ENCODE measurements around the gene RAP1A.
A peak's percentile ranks its signal among the peaks of the same experiment; 100 is the strongest.
"Not testable (repeated sequence)": the region's sequence is repeated elsewhere in the genome, so short reads cannot be mapped to it uniquely, and the experiment has no call there.

Gene RAP1A

DNA sequence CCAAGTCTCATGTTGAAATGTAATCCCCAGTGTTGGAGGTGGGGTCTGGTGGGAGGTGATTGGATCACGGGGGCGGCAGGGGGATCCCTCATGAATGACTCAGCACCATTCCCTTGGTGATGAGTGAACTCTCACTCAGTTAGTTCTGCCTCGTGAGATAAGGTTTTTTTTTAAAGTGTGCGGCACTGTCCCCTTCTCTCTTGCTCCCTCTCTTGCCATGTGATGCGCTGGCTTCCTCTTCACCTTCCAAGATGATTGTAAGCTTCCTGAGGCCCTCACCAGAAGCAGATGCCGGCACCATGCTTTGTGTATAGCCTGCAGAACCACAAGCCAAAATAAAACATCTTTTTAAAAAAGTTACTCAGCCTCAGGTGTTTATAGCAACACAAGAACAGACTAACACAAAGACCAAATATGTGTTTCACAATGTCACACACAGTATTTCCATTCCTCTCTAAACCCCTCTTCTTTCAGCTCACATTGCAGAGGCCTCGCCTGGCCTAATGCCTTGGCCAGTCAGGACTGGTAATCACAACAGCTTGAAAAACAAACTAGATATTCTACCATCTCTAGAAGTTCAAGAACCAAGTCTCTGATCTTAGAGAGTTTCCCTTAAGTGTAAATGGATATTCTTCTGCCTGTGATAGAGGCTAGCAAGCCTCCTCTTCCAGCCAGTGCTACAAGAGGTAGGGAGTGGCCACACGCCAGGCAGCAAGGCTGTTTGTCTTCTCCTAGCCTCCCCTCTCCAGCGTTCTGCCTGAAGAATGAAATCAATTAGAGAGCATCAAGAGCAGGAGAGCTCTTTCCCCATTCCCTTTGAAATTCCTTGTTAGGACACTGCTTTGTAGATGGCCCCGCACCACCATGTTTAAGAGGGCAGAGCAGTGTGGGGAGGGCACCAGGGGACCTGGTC, 19.6 kb upstream of the RAP1A start:
- no peak for DNase-seq

DNA sequence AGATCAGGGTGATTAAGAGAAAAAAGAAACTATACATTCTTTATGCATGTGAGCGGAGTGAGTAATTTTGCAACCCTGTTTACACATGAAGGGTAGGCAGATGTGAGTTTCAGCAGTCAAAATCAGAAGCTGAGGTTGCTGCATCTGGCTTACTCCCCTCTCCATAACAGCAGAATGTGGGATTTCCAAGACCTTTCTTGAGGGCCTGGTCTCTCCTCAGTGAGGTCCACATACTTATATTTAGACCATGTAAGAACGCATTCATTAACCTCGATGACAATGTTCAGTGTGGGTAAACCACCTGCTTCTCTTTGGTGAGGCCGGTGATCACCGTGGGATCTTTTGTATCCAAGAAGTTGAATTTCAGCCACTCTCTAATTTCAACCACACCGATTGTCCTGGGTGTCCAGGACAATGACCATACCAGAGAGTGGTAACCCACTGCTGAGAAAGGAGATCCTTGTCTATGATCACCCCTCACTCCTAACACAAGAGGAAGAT, 18.7 kb upstream of the RAP1A start:
- no peak for DNase-seq

DNA sequence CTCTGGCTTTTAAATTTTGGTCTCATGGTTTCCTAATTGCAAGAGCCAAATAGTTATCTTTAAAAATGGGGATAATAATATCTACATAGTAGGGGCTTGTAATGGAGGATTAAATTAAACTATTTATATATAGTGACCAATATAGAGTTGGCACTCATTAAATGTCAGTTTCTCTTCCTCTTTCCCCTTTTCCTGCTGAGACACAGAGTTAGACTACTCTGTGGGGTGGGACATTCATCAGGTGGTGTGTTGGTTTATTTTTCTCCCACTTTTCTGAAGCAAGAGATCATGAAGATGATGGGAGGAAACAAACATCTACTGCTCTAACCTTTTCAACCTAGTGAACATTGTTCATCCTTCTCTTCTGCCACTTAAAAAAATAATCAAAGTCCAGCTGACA, 17.3 kb upstream of the RAP1A start:
- no peak for DNase-seq

DNA sequence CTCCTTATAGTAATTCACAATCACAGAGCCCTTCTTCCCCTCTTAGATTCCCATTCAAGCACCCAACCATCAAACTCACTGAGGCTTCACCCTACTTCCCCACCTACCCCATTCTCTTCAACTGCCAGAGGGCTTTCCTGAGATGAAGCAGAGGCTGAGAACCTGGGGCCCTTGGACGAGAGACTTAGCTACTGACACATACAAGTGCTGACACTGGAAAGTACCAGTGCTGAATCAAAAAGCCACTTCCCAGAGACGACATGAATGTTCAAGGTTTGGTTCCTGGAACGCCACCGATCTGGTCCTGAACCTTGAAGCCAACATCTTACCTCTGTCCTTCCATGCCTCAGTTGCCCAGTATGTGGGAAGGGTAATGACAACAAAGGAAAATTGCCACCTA, 16.6 kb upstream of the RAP1A start:
- no peak for DNase-seq

GRCh38 chr1:111603979-111604378, 15.6 kb upstream of the RAP1A start:
- peak; percentile 81 for DNase-seq

DNA sequence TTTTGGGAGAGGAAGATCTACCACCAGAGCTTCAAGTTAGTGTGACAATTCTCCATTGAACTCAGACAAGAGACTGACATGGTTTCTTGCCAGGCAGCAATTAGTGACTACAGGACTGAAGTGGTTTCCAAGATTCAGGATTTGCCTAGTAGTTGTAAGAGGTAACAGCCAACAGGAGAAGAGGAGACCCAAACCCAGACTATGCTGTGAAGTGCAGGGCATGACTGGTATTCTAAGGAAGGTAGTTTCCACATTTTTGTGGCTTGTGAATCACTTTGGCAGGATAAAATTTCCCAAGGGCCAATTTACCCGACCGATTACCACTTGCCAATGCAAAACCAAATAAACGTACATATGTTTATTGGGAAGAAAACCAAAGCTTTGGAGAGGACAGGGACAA, 14.7 kb upstream of the RAP1A start:
- DNase-seq: no peak

DNA sequence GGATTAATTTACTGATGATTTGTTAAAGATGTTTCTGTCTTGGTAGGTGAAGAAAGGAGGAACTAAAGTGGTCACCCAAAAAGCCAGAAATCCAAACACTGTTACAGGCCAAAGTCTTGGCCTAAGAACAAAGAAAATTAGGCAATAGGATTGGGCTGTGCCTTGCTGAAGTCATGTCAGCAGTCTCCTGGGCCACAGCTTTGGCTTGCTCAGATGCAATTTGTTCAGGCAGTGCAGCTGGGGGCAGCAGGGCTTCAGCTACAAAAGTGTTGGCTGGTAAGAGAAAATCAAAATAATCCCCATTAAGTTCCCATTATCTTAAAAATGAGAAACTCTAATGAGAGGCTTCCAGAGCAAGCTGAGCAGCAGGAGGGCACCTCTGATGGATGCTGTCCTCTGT, 14.0 kb upstream of the RAP1A start:
- DNase-seq: no peak

DNA sequence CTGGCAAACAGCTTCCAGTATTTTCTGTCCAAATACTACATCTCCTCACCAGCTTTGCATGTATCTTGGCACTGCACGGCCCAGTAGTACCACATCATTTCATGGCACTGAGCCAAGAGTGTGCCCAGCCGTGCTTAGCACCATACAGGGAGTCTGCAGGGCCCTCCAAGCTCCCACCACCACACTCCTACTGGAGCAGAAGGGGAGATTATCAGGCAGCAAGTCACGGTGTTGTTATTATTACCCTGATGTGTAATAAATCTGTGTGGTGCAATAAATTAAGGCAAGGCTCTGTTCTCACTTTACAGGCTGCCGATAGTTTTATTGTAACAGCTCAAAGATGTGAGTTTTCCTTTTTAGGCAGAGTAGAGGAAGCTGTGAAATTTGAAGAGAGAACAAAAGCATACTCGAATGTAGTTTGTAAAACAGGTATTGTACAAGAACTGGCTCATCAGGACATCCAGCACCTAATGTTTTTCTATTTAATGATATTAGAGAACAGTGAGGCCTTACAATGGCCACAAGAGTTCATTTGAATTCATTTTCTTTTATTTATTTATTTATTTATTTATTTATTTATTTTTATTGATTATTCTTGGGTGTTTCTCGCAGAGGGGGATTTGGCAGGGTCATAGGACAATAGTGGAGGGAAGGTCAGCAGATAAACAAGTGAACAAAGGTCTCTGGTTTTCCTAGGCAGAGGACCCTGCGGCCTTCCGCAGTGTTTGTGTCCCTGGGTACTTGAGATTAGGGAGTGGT, 13.0 kb upstream of the RAP1A start:
- DNase-seq: not testable (repeated sequence)

DNA sequence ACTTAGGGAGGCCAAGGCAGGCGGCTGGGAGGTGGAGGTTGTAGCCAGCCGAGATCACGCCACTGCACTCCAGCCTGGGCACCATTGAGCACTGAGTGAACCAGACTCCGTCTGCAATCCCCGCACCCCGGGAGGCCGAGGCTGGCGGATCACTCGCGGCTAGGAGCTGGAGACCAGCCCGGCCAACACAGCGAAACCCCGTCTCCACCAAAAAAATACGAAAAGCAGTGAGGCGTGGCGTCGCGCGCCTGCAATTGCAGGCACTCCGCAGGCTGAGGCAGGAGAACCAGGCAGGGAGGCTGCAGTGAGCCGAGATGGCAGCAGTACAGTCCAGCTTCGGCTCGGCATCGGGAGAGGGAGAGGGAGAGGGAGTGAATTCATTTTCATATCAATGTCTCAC, 11.1 kb upstream of the RAP1A start:
- DNase-seq: not testable (repeated sequence)

- no peak for DNase-seq
Observed at GRCh38 chr1:111611986-111612385, 7.6 kb upstream of the RAP1A start.

GRCh38 chr1:111615870-111616715, 3.5 kb upstream of the RAP1A start:
- DNase-seq: peak; percentile 79

DNA sequence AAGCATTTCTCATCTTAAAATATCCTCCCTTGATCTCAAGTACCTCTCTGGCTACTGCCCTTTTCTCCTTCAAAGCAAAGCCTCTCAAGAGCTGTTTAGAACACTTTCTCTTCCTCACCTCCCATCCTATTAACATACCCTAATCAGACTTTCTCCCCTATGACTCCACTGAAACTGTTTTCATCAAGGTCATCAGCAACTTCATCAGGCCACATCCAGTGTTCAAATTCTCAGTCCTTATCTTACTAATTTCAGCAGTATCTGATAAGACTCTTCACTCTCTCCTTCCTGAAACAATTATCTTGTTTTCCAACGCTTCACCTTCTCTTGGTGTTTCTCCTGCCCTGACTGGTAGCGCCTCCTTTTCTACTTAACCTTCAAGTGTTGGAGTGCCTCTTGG, 1.5 kb upstream of the RAP1A start:
- no peak for DNase-seq

DNA sequence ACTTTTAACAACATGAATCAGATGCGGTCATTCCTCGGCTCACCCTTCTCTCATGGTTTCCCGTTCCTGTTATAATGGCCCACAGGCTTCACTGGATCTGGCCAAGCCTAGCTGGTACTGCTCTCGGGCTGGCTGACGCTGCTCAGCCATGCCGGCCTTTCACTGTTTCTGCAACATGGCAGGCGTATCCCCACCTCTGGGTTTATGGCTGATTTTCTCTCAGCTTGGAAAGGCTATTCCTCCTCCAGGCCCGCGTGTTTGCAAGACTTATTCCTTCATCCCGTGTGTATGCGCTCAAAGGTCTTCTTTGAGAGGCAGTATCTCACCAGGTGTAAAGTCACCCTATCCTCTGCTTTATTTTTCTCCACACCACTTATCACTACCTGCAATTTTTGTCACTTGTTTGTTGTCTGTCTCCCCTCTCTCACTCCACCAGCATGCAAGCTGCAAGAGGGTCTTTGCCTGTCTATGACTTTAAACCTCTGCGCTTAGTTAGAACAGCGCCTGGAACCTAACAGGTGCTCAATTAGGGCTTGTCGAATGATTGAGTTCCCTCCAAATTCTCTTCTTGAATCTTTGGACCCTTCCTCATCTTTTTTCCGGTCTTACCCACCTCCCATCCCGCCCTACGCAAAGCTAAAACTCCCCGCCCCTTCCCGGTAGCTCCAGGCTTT, 491 bp upstream of the RAP1A start:
- no peak for DNase-seq

GRCh38 chr1:111620441-111620971, 917 bp downstream of the RAP1A start:
- no peak for DNase-seq

- DNase-seq: peak; percentile 62
Observed at GRCh38 chr1:111621050-111621449, 1.5 kb downstream of the RAP1A start.

DNA sequence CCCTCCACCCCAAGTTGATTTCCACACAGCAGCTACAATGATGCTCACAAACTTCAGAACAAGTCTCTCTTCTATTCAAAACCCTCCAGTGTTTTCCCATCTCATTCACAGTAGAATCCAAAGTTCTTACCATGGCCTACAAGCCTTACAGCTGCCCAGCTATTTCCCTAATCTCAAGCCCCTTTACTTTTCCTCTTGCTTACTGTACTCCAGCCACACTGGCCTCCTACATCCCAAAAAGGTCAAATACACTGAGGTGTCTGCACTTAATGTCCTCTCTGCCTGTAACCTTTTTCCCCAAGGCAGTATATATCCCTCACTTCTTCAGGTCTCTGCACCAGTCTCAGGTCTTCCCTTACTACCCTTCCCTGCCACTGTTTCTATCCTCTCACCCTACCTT, 2.6 kb downstream of the RAP1A start:
- DNase-seq: no peak

DNA sequence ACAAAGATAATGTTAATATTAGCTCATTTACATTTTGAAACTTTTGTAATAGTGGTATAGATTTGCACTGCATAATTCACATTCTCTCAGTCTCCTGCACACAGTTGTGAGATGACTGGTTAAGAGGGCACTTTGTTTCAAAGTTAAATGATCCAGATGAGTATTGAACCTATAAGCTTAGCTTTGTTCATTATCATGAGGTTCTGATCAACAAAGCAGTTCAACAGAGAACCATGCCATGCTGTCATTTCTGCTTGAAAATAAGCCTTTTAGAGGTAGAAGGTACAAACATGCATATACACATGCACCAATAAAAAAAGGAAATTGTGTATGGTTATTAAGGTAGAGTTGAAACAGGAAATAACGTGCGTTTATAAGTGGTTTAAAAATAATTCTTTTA, 4.8 kb downstream of the RAP1A start:
- DNase-seq: peak; percentile 71

DNA sequence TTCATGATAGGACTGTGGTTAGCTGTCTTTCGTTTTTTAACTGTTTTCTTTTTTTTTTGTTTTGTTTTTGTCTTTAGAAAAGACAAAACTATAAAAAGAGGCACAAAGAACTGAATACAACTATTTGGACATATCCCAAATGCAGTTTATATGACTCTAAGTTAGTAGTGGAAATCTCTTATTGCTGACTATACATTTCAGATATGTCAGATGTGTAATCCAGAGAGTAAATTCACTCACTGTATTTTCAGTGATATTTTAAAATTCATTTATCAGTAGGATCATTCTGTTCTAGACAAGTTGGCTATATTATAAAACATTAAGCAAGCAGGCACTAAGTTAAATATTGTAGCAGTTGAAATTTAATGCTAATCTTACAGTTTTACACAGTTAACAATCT, 5.7 kb downstream of the RAP1A start:
- no peak for DNase-seq

DNA sequence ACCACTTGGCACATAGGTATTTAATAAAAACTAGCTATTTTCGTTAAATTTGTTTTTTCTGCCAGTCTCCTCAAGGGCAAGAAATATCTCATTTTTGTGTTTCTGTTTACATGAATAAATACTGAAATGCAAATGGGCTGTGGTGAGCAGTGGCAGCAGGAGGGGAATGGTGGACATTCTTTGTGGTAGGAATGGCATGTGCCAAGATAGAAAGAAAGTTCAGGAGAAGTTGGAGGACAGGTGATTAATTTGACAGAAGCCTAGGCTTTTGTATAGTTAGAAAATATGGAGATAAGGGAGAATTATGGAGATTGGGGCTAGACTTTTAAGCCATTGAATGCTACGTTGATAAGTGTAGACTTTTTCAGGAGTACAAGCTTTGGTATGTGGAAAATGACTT, 8.6 kb downstream of the RAP1A start:
- DNase-seq: no peak

DNA sequence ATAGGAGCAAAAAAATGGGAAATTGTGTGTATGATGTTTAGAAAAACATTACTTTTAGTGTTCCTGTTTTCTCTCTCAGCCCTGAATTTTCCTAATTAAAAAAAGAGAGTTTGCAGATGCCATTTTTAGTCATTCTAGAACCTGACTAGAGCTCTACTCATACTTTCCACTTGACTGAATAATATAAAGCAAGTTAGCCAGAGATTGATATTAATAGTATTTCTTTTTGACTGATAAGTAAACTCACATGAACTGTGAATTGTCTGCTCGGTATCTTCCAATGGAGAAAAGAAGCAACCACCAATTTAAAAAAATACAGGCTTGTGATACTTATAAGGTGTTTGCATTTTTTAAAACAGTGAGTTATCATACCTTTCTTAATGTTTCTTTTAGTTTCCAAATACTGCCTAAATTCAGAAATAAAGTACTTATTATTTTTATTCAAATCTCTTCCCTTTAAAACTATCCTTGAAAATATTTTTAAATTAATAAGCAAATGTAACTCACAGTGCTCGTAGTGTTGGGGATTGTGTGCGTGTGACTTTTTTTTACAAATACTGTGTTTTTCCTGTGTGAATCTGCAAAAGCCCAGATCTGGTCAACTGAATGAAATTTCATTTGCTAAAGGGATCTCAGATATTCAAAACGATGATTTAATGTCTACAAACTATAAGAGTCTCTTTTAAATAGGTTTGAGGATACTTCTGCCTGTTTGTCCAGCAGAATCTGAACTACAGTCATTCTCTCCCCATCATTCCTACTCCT, 9.8 kb downstream of the RAP1A start:
- no peak for DNase-seq

DNA sequence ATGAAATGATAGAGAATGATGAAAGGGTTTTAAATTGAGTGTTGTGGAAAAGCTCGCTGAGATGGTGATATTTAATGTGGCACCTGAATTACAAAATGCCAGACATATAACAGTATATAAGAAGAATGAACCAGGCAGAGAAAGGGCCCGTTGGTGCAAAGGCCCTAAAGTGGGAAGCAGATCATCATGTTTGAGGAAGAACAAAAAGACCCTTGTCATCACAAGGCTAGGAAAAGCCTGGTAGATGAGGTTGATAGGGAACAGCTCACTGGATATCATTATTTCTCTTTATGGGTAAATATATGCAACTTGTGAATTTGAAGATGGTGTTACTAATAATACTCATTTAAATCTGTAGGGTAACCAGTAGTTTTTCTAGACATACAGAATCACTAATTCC, 11.0 kb downstream of the RAP1A start:
- DNase-seq: no peak
